HUDEP-2 (cell line): ENCODE results near the gene COPS3.

ENCODE experiments used
- DNase-seq, 76 experiments: peaks; one replicate each; lab custom pipeline; 2025; ENCODE audit not compliant: unreplicated experiment in 76 of 76; lab: John Stamatoyannopoulos, UW

Gene COPS3

GRCh38 chr17:17280613-17281549 is at the start of gene COPS3:
Gene COPS3 (minus strand): TSS chr17:17281246. CDS start chr17:17281186, 60 bp downstream.
- DNase-seq = peak in 74 of 76 experiments; percentile 48 to 98 (median 94)

GRCh38 chr17:17328251-17328650 is 47.2 kb upstream of the COPS3 start:
- no peak for DNase-seq

DNA sequence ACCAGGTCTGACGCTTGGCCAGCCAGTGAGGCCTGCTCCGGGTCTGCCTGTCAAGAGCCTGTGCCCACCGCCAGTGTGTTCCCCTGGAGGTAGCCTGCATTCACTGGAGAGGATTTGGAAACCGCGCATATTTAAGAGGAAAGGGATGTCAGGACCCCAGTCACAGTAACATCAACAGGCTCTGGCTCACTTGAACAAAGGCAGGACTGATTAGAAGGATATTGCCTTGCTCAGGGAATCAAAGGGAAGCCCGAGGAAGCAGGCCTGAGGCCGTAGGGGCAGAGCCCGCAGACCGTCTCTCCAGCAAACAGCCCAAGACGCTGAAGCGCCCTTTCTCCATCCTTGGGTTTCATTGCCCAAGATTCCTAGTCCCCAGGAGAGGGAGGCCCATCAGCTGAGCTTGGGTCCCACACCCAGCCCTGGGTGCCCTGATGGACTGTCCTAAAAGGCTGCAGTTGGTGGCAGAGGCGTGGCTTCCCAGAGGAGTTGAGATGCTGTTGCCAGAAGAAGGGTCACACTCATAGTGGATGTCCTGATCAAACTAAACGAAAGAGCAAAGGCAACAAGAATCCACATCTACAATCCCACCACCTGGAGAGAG is 45.3 kb upstream of the COPS3 start:
- DNase-seq = no peak

DNA sequence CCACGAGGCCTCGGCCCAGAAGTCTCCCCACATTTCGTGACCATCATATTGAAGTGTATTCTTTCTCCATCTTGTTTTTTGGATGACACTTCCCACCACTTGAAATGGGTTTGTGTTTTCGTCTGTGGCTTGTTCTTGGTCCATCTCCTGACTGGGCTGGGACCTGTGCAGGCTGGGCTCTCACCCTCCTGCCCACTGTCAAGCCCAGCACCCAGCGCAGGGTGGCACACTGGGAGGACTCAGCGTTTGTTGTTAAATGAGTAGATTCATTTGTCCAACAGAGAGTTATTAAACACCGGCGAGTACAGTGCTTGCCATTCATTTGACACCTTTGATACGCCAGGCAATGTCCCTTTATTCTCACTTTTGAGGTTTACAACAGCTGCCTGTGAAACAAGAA is 44.8 kb upstream of the COPS3 start:
- DNase-seq = no peak

- DNase-seq = no peak
These were observed 44.2 kb upstream of the COPS3 start for GRCh38 chr17:17325228-17325627.

GRCh38 chr17:17324616-17325015 is 43.6 kb upstream of the COPS3 start:
- DNase-seq = no peak

DNA sequence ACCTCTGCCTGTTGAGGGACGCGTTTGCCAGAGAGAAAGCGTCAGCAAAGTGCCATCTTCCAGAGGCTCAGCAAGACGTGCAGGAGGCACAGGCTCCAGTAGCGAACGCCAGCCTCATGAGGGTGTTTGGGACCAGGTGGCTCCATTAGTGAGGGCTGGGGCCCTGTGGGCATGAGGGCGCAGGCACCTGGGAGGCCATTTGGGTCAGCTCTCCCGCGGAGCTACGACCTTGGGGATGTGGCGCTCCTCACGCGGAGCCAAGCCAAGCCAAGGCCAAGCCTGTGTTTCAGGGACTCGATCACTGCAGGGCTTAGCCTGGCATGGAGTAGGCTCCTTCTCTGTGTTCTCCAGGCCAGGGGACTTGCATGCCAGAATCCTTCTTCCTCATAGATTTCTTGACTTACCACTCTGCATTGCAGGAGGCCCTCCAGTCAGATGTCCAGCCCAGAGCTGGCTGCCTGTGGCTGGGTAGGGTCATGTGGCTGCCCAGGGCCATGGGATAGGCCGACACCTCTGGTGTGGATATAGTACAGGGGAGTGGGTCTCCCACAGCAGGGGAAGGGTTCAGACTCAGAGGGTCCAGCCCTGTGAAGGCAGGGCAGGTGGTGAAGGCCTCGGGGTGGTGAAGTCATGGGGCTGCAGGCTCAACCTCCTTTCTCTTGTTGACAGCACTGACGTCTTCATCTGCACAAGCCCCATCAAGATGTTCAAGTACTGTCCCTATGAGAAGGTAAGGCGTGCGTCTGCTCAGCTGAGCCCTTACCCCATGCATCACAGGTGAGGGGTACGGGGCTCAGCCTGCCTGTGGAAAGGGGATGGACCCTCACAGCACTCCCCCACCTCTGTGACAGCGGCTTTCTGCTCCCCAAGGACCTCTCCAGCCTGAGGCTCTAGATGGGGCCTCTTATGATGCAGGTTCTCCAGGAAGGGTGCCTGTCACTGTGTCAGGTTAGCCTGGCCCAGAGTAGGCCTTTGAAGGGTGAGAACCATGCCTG is 41.8 kb upstream of the COPS3 start:
- DNase-seq = no peak

- no peak for DNase-seq
These were observed 40.4 kb upstream of the COPS3 start for GRCh38 chr17:17321356-17322025.

DNA sequence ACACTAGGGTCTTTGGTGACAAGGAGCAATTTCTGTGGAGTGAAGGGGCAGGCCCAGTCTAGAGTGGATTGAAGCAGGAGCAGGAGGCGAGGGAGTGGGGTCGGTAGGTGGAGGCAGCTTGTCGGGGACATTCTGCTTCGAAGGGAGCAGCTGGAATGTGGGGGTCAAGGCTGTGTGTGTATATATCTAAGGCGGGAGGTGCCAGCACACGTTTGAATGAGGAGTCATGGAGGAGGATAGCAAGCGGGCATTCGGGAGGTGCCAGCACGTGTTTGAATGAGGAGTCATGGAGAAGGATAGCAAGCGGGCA is 39.8 kb upstream of the COPS3 start:
- DNase-seq = no peak

DNA sequence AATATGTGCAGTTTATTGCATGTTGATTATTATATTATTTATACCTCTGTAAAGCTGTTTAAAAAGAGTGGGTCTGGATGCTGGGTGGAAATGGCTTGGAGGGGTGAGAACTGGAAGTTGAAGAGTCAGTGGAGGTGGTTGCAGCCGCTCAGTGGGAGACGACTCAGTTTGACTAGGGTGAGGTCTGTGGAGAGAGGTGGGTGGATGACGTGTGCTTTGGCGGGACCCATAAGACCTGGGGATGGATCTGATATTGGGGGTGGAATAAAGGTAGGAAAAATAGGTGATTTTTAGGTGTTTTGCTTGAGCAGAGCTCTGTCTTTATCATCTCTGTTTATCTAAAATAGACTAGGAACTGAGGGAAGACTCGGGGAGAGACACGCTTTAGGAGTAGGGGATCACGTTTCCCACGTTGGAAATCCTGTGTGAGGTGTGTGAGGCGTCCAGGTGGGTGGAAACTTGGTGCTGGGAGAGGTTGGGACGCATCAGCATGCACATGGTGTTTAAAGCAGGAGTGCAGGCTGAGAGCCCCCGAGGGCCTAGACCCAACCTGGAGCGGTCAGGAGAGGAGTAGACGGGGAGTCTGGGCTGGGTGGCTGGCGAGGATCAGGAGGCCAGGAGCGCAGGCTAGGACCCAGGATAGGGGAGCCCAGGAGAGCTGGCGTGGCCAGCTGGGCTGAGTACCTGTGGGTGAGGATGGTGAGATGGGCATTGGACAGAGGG is 39.3 kb upstream of the COPS3 start:
- DNase-seq = no peak

- DNase-seq = no peak
These were observed 34.2 kb upstream of the COPS3 start for GRCh38 chr17:17315142-17315821.

DNA sequence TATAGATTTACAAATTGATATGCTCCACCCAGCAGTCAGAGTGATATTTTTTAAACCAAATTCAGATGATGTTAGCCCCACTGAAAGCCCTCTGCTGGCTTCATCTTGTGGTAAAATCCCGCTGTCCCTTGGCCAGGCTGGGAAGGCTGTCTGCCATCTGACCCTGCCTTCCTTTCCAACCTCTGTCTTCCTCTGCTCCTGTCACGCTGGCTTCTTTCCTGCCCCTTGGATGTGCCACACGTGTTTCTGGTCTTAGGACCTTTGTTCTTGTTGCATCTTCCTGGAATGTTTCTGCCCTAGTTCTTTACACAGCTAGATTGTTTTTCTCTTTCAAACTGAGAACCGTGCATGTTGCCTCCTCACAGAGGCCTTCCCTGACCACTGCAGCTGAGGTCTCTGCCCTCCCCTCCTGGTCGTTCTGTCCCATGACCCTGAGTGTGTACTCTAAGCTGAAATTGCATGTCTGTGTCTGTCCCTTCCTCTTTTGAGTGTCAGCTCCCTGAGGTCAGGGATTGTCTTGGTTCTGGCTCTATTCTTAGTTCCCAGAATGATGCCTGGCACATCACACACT is 33.5 kb upstream of the COPS3 start:
- DNase-seq = no peak

DNA sequence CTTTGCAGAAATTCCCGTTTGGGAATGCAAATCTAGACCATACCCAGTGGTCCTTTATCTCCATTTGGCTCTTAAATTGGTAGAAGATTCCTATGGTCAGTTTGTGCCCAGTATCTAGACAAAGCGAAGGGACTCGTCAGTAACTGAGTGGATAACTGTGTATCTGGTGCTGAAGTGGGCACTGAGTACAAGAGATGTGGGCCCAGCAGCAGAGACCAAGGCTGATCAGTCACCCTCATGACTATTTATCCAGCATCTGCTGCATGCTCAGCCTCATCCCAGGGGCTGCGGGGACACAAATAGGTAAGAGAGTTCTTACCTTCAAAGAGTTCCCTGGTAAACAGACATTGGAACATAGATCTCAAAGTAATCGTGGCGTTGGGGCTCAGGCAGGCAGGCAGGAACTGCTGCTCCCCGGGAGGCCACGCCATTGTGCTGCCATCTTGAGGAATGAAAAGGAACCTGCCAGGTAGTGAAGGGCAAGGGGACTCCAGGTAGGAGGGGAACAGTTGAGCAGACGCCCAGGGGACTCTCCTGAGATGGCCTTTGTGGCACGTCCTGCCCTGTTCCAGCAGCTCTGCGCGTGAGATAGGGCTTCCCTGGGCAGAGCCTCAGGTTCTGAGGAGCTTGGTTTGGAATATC is 32.4 kb upstream of the COPS3 start:
- peak in 59 of 76 experiments; percentile 2 to 71 (median 39) for DNase-seq

- DNase-seq = no peak
These were observed 28.3 kb upstream of the COPS3 start for GRCh38 chr17:17309356-17309755.

GRCh38 chr17:17305281-17305801 is 24.3 kb upstream of the COPS3 start:
- peak in 73 of 76 experiments; percentile 34 to 88 (median 71) for DNase-seq

- peak in 74 of 76 experiments; percentile 31 to 95 (median 71) for DNase-seq
These were observed 23.5 kb upstream of the COPS3 start for GRCh38 chr17:17304521-17304985.

GRCh38 chr17:17303847-17304490 is 22.9 kb upstream of the COPS3 start:
- peak in 16 of 76 experiments; percentile 31 to 70 (median 46) for DNase-seq
